WTC11 (cell line): ENCODE measurements around the gene ZSWIM4.

Source experiments
- ATF1 ChIP-seq: sonication (generic); formaldehyde crosslinking; IDR thresholded peaks from 2 replicates; pipeline ENCODE4 v1.8.1; 2023; ENCODE audit warnings: mild to moderate bottlenecking, moderate library complexity, missing genetic modification reagents
- NFATC4 ChIP-seq: fragments of 250-450 bp; sonication (Bioruptor Pico); IDR thresholded peaks from 2 replicates; pipeline ENCODE4 v1.9.0; 2021; ENCODE audit warnings: mild to moderate bottlenecking
- SP1 ChIP-seq: sonication (generic); formaldehyde crosslinking; conservative IDR thresholded peaks from 2 replicates; pipeline ENCODE4 v1.8.1; 2022; ENCODE audit warnings: missing genetic modification reagents
- TF ChIP-seq, protein P1 (sequence below): fragments of 200-600 bp; IDR thresholded peaks from 2 replicates; pipeline ENCODE4 v1.8.0; 2022; ENCODE audit warnings: antibody characterized with exemption
- TF ChIP-seq, protein P2 (sequence below): fragments of 250-450 bp; sonication (Bioruptor Pico); IDR thresholded peaks from 2 replicates; pipeline ENCODE4 v1.9.0; 2021; ENCODE audit warnings: mild to moderate bottlenecking
- TF ChIP-seq, protein P3 (sequence below): sonication (generic); formaldehyde crosslinking; IDR thresholded peaks from 2 replicates; pipeline ENCODE4 v1.8.1; 2023; ENCODE audit warnings: mild to moderate bottlenecking, missing genetic modification reagents, moderate library complexity
- TF ChIP-seq, protein P4 (sequence below): sonication (generic); formaldehyde crosslinking; IDR thresholded peaks from 2 replicates; pipeline ENCODE4 v1.8.0; 2022; ENCODE audit warnings: mild to moderate bottlenecking, missing genetic modification reagents

DNA sequence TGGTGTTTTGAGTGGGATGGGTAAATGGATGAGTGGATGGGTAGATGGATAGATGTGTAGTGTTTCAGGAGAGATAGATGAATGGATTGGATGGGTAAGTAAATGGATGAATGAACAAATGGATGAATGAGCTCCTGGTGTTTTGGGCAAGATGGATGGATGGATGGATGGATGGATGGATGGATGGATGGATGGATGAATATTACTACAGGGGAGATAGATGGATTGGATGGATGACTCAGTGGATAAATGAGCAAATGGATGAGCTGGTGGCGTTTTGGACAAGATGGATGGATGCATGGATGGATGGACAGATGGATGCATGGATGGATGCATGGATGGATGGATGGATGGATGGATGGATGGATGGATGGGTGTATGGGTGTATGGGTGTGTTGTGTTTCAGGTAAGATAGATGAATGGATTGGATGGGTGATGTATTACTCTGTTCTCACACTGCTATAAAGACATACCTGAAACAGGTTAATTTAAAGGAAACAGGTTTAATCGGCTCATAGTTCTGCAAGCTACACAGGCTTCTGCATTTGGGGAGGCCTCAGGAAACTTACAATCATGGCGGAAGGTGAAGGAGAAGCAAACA, 12.3 kb downstream of the ZSWIM4 start:
- TF ChIP-seq, protein P1, sequence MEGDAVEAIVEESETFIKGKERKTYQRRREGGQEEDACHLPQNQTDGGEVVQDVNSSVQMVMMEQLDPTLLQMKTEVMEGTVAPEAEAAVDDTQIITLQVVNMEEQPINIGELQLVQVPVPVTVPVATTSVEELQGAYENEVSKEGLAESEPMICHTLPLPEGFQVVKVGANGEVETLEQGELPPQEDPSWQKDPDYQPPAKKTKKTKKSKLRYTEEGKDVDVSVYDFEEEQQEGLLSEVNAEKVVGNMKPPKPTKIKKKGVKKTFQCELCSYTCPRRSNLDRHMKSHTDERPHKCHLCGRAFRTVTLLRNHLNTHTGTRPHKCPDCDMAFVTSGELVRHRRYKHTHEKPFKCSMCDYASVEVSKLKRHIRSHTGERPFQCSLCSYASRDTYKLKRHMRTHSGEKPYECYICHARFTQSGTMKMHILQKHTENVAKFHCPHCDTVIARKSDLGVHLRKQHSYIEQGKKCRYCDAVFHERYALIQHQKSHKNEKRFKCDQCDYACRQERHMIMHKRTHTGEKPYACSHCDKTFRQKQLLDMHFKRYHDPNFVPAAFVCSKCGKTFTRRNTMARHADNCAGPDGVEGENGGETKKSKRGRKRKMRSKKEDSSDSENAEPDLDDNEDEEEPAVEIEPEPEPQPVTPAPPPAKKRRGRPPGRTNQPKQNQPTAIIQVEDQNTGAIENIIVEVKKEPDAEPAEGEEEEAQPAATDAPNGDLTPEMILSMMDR = no peak
- TF ChIP-seq, protein P2, sequence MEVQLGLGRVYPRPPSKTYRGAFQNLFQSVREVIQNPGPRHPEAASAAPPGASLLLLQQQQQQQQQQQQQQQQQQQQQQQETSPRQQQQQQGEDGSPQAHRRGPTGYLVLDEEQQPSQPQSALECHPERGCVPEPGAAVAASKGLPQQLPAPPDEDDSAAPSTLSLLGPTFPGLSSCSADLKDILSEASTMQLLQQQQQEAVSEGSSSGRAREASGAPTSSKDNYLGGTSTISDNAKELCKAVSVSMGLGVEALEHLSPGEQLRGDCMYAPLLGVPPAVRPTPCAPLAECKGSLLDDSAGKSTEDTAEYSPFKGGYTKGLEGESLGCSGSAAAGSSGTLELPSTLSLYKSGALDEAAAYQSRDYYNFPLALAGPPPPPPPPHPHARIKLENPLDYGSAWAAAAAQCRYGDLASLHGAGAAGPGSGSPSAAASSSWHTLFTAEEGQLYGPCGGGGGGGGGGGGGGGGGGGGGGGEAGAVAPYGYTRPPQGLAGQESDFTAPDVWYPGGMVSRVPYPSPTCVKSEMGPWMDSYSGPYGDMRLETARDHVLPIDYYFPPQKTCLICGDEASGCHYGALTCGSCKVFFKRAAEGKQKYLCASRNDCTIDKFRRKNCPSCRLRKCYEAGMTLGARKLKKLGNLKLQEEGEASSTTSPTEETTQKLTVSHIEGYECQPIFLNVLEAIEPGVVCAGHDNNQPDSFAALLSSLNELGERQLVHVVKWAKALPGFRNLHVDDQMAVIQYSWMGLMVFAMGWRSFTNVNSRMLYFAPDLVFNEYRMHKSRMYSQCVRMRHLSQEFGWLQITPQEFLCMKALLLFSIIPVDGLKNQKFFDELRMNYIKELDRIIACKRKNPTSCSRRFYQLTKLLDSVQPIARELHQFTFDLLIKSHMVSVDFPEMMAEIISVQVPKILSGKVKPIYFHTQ (CRISPR knock-in tag) = no peak
- TF ChIP-seq NFATC4 (no peak), ATF1 (no peak), SP1 (CRISPR knock-in tag) (no peak)
- TF ChIP-seq, protein P3, sequence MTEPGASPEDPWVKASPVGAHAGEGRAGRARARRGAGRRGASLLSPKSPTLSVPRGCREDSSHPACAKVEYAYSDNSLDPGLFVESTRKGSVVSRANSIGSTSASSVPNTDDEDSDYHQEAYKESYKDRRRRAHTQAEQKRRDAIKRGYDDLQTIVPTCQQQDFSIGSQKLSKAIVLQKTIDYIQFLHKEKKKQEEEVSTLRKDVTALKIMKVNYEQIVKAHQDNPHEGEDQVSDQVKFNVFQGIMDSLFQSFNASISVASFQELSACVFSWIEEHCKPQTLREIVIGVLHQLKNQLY (CRISPR knock-in tag) = no peak
- TF ChIP-seq, protein P4, sequence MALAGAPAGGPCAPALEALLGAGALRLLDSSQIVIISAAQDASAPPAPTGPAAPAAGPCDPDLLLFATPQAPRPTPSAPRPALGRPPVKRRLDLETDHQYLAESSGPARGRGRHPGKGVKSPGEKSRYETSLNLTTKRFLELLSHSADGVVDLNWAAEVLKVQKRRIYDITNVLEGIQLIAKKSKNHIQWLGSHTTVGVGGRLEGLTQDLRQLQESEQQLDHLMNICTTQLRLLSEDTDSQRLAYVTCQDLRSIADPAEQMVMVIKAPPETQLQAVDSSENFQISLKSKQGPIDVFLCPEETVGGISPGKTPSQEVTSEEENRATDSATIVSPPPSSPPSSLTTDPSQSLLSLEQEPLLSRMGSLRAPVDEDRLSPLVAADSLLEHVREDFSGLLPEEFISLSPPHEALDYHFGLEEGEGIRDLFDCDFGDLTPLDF (CRISPR knock-in tag) = no peak
